Cerebellar nuclear complex (tissue), 1 donor: ENCODE data around the gene PLCB3.

ENCODE experiments used
- DNase-seq, 2 experiments: peaks; one replicate each; lab custom pipeline; 2025; lab: John Stamatoyannopoulos, UW

The PLCB3 gene

DNA sequence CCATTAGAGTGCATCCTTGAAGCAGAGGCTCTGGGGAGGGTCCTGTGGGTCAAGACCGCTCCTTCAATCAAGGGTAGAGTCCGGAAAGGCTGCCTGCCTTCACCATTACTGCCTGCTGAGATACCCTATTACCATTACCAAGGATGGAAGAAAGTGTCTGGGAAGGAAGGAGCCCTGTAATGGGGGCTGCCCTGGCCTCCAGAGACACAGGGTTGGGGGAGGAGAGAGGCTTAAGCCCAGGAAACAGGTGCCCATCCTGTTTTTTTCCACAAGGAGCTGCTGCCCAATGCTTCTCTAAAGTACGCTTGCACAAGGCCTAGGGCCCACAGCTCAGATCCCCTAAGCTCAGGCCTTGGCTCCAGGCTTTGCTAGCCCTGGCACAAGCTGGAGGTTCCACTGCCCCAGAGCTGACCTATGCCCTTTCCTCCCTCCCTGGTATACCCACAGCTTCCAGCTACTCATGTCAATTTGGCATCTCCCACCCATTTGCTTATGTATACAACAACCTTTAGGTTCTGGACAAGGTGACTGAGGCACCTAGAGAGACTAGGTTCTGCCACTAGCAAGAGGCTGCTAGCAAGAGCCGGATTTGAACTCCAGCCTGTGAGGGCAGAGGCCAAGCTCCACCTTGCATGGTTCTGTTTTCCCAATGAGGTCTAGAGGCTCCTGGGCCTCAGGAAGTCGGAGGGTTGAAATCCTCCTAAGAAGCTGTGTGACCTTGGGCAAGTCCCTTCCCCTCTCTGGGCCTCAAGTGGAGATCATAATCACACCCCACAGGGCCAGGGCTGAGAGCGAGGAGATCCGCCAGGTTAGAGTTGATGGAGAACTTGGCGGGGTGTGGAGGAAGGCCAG is 1.5 kb upstream of the PLCB3 start:
- no peak for DNase-seq

- DNase-seq, result no peak
These were observed 815 bp upstream of the PLCB3 start for GRCh38 chr11:64250415-64251015.

GRCh38 chr11:64251753-64252002 is 348 bp downstream of the PLCB3 start:
- DNase-seq, result no peak

GRCh38 chr11:64252003-64252872 is 908 bp downstream of the PLCB3 start:
- no peak for DNase-seq

GRCh38 chr11:64253043-64253442 is 1.7 kb downstream of the PLCB3 start:
- DNase-seq, result no peak

DNA sequence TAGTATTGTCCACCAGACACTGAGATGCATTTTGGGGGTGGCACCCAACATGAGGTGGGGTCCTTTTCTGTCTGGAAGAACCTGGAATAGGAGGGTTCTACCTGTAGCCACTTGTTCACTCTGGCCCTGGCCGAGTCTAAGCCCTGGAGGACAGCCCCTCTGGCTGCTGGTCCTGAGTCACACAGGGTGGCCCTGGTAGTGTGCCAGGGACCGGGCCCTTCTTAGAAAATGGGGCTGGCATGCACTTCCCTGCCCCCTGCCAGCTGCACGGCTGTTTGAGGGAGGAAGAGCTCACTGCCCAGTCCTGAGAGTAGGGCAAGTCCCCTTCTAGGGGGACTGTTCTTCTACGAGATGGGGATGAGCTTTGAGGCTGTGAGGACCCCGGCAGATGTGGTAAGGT is 2.2 kb downstream of the PLCB3 start:
- DNase-seq, result no peak

GRCh38 chr11:64254326-64254725 is 3.0 kb downstream of the PLCB3 start:
- no peak for DNase-seq

GRCh38 chr11:64255135-64256128 is 4.1 kb downstream of the PLCB3 start:
- no peak for DNase-seq

DNA sequence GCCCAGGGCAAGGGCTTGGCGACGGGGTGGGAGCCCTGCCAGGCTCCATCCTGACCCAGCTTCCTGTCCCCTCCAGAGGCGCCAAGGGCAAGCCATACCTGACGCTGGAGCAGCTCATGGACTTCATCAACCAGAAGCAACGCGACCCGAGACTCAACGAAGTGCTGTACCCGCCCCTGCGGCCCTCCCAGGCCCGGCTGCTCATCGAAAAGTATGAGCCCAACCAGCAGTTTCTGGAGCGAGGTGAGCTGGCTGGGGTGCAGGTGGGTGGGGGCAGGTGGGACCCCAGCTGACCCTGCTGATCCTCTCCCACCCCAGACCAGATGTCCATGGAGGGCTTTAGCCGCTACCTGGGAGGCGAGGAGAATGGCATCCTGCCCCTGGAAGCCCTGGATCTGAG is 5.0 kb downstream of the PLCB3 start:
- DNase-seq, result no peak

- no peak for DNase-seq
These were observed 7.0 kb downstream of the PLCB3 start for GRCh38 chr11:64258356-64258755.

- no peak for DNase-seq
These were observed 7.7 kb downstream of the PLCB3 start for GRCh38 chr11:64258946-64259532.

GRCh38 chr11:64259533-64260067 is 8.3 kb downstream of the PLCB3 start:
- no peak for DNase-seq

- DNase-seq, result no peak
These were observed 8.9 kb downstream of the PLCB3 start for GRCh38 chr11:64260147-64260708.

DNA sequence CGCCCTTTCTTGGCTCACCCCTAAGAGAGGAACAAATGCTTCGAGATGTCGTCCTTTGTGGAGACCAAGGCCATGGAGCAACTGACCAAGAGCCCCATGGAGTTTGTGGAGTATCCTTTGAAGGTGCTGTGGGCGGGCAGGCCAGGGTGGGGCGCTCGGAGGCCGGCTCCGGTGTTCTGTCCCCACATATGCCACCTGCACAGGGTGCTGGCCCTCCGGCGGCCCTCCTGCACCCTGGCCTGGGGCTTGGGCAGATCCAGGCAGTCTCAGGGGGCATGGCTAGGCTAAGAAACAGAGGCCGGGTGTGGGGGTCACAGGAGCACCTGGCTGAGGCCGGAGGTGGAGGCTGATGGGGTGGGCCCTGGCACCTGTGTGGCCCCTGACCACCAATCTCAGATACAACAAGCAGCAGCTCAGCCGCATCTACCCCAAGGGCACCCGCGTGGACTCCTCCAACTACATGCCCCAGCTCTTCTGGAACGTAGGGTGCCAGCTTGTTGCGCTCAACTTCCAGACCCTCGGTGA is 10.3 kb downstream of the PLCB3 start:
- DNase-seq, result no peak

- no peak for DNase-seq
These were observed 11.1 kb downstream of the PLCB3 start for GRCh38 chr11:64262271-64263002.

GRCh38 chr11:64263021-64263946 is 12.0 kb downstream of the PLCB3 start:
- DNase-seq, result no peak

- DNase-seq, result no peak
These were observed 12.6 kb downstream of the PLCB3 start for GRCh38 chr11:64263947-64264317.

DNA sequence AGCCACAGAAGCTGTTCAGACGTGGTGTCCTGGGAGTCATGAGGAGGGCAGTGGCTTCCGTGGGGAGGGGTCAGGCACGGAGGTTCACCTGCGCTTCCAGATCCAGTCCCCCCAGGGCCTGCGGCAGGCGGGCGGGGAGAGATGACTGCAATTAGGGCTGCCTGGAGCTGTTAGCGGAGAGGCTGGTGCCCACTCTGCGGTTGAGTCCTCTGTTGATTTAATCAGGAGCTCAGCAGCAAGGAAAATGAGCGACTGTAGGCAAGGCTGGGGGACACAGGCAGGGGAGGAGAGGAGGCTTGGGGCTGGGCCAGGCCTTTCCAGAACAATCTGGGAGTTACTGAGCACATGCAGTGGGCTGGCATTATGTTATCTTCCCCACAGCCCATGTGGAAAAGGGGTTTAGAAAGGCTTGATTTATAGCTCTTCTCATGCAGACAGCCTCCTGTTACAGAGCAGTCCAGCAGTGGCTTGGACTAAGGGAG is 13.1 kb downstream of the PLCB3 start:
- DNase-seq, result no peak
